Right renal cortex interstitium (tissue), 3 donors: ENCODE measurements around the gene NPFF. TPM values are rescaled to one million over a fixed set of nuclear protein-coding genes. Genes with fewer than 3 reads are reported as not detected.

Source experiments
- DNase-seq, 3 donors: peaks; one replicate each; pipeline ENCODE4 v3.0.0-alpha.2; 2013; ENCODE audit warnings: low read depth in 3 of 3, low spot score in 2 of 3
- polyA plus RNA-seq, 3 donors: library from polyadenylated mRNA; unstranded; fragments of 120-200 nt; gene quantifications; one replicate each; pipeline ENCODE4 v1.2.1, GENCODE V29; 2013; ENCODE audit not compliant: insufficient read length in 3 of 3

The NPFF gene
- polyA plus RNA-seq, 3 donors: 0.40 to 1.4 (median 0.61) TPM

DNA sequence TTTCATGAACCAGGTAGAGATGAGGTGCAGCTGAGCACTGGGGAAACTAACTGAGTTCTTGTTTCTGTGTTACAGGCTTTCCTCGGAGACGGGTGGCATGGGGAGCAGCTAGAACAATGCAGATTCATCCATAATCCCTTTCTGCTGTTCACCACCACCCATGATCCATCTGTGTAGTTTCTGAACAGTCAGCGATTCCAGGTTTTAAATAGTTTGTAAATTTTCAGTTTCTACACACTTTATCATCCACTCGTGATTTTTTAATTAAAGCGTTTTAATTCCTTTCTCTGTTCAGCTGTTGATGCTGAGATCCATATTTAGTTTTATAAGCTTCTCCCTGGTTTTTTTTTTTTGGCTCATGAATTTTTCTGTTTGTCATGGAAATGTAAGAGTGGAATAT lies 28.0 kb downstream of the NPFF start:
- no peak for DNase-seq

DNA sequence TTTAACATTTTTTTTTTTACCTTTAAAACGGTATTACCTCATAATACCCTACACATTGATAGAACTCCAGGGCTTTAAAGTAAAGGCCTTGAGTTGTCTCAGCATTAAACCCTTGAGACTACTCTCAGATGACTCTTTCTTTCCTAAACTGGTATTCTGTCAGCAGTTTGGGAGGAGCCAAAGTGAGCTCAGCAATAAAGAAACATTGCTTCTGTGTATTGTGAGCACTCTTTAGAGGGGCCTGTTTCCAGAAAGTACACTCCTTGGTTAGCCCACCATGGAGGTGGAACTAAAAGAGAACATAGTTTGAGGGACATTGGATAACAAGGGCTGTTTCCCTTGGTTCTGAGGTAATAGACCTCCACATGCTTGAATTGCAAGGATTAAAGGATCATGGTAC lies 28.4 kb downstream of the NPFF start:
- no peak for DNase-seq

- no peak for DNase-seq
These were observed 30.5 kb downstream of the NPFF start for GRCh38 chr12:53476769-53477209.

- DNase-seq: no peak
These were observed 32.5 kb downstream of the NPFF start for GRCh38 chr12:53474819-53475218.

DNA sequence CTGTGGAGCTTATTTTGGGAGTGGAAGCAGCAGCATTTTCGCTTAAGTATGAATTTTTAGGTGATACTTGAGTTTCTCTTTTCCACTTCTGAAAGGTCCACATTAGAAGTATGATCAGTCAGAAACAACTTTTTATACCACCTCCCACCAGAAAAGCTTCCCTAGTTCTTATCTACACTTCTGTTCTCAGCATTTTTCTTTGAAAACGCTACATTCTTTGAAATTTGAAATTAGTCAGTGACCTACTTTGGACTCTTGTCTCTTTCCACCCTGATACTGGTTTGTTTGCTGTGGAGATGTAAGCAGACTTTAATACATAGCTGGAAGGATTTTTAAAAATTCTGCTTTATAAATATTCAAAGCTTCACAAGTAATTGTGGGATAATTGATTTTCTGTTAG lies 33.2 kb downstream of the NPFF start:
- DNase-seq: no peak

GRCh38 chr12:53472056-53472582 lies 35.2 kb downstream of the NPFF start:
- DNase-seq: no peak

GRCh38 chr12:53468282-53468681 lies 39.0 kb downstream of the NPFF start:
- no peak for DNase-seq

- no peak for DNase-seq
These were observed 39.4 kb downstream of the NPFF start for GRCh38 chr12:53467880-53468279.

DNA sequence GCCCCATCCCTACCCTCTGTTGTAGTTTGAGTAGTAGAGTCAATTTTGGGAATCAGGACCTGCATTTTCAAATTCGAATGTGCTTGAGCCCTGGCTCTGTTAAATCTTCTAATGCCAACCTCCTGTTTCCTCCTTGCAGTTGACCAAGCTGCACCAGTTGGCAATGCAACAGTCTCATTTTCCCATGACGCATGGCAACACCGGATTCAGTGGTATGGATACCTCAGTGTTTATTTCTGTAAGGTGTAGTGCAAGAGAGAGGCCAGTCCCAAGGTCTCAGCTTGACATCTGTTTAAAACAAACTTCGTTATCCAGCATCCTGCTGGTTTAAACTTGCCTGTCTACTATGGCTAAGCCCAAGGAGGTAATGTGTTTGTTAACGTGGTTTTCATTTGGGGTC lies 40.2 kb downstream of the NPFF start:
- DNase-seq: no peak

DNA sequence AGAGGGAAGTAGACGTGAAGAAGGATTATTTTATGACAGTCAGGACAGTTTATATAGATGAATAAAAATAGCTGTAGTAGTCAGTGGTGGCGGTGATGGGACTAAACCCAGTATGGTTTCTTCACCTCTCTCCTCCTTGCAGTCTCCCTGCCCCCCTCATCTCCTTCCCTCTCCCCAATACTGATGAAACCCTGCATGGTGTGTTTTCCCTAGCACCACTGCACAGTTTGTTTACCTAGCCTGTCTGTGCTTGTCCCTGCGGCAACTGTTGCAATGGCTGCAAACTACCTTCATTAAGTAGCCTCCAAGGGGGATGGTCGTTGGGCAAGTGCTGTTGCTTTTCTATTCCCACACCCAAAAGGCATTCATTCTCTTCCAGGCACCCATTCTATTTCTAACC lies 40.6 kb downstream of the NPFF start:
- no peak for DNase-seq

GRCh38 chr12:53465679-53466078 lies 41.6 kb downstream of the NPFF start:
- no peak for DNase-seq

DNA sequence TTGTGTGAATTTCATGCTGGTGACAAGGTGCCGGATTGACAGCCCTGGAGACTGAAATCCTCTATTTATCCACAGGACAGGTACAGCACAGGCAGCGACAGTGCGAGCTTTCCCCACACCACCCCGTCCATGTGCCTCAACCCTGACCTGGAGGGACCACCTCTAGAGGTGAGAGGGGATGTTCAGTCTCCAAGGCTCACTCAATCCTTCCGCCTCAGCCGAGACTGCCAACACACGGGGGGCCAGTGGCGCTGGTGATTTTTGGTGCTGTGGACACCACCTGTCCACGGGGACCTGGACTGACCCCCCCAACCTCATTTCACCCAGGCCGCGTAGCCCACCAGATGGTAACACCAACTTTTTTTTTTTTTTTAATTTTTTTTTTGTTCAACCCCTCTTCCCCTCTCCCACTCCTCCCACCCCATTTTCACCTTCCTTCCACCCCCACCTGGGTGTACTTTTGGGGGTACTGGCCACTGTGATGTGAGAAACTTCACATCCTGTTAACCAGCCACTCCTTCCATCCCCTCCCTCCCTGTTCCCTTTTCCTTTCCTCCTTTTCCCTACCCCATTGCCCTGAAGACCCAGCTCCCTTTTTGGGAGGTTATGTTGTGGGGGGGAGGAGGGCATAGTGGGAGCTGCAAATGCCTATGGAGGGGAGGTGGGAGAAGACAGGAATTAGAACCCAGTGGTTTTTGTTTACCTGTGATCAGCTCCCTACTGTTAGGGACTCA lies 42.4 kb downstream of the NPFF start:
- no peak for DNase-seq

GRCh38 chr12:53463802-53464560 lies 43.3 kb downstream of the NPFF start:
- no peak for DNase-seq

DNA sequence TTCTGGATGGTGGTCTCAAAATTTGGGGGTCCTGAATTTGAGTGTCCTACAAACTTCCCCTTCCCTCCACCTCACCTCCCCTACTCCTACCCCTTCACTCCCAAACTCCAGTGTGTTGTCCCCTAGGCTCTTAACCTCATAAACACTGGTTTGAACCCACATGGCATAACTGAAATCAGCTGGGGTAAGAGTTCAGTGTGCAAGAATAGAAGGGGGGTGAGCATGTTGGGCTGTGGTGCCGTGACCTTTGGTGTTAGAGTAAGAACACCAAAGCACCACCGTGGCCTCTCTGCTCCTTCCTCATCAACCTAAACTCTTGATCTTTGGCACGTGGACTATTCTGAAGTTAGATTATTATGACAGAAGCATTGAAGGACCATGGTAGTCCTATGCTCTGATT lies 44.3 kb downstream of the NPFF start:
- DNase-seq: no peak

DNA sequence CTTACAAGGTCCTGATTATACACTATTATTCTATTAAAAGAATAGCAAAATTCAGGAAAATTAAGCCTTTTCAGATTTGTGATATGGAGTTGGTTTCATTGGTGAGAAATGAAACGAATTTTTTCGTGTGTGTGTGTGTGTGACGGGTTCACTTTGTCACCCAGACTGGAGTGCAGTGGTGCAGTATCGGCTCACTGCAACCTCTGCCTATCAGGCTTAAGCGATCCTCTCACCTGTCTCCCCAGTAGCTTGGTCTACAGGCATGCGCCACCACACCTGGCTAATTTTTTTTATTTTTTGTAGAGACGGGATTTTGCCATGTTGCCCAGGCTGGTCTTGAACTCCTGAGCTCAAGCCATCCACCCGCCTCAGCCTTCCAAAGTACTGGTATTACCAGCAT lies 45.7 kb downstream of the NPFF start:
- no peak for DNase-seq

DNA sequence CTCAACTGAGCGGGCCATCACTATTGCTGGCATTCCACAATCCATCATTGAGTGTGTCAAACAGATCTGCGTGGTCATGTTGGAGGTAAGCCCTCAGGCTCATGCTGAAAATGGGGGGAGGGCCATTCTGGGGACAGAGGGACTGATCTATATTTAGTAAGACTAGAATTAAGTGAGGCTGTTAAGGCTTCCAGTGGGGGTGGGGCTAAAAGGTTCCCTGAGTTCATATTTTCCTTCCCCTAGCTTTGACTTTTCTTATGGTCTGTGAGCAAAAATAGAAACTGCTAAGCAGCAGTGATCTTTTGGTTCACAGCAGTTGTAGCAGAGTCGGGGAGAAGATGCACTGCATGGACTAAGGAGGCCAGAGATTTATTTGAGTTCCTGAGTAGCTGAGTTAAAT lies 46.2 kb downstream of the NPFF start:
- DNase-seq: no peak

DNA sequence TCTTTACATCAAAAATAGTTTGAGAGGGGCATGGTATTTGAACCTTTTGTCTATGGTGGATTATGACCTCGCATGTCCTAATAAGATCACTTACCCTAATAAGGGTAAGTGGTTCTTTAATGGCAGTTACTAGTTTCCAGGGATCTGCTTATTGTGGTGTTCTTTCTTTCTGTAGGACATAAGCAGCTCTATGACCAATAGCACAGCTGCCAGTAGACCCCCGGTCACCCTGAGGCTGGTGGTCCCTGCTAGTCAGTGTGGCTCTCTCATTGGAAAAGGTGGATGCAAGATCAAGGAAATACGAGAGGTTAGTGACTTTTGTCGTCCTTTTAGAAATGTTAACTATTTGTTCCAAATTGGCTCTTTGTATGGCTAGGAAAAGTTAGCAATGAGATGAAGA lies 48.2 kb downstream of the NPFF start:
- no peak for DNase-seq

Other genes with a start within 250 kb of the NPFF start
- gene ESPL1, start 239.2 kb downstream of the NPFF start, polyA plus RNA-seq: 1 to 10 TPM; 8.0 to 9.4 (median 9.4) TPM
- gene PFDN5, start 211.9 kb downstream of the NPFF start, polyA plus RNA-seq: 100 to 1,000 TPM; 817 to 897 (median 885) TPM
- 10 to 100 TPM; 47.2 to 53.6 (median 48.8) TPM for gene MYG1, start 207.8 kb downstream of the NPFF start, polyA plus RNA-seq
- 10 to 100 TPM; 69.0 to 85.4 (median 72.3) TPM for gene AAAS, start 185.9 kb downstream of the NPFF start, polyA plus RNA-seq
- under 1 TPM; 0.10 to 0.32 (median 0.16) TPM for gene SP7, start 171.1 kb downstream of the NPFF start, polyA plus RNA-seq
- 10 to 100 TPM; 76.7 to 81.0 (median 77.6) TPM for gene SP1, start 127.3 kb downstream of the NPFF start, polyA plus RNA-seq
- under 1 TPM; 0.13 to 0.39 (median 0.22) TPM for gene AMHR2, start 83.6 kb downstream of the NPFF start, polyA plus RNA-seq
- 100 to 1,000 TPM; 189 to 212 (median 200) TPM for gene PRR13, start 65.8 kb downstream of the NPFF start, polyA plus RNA-seq
- 1,000 to 10,000 TPM; 1,108 to 1,139 (median 1,109) TPM for gene PCBP2, start 55.4 kb downstream of the NPFF start, polyA plus RNA-seq
- gene MAP3K12, start 8.0 kb downstream of the NPFF start, polyA plus RNA-seq: 10 to 100 TPM; 18.3 to 21.3 (median 19.6) TPM
- 10 to 100 TPM; 40.0 to 44.5 (median 42.7) TPM for gene TARBP2, start 6.2 kb downstream of the NPFF start, polyA plus RNA-seq
- gene ATF7, start 118.9 kb upstream of the NPFF start, polyA plus RNA-seq: 10 to 100 TPM; 38.8 to 47.9 (median 39.0) TPM
- gene ATP5MC2, start 168.6 kb upstream of the NPFF start, polyA plus RNA-seq: 100 to 1,000 TPM; 582 to 652 (median 624) TPM
- gene CALCOCO1, start 220.0 kb upstream of the NPFF start, polyA plus RNA-seq: 100 to 1,000 TPM; 124 to 126 (median 125) TPM
- gene CISTR, start 244.5 kb upstream of the NPFF start, polyA plus RNA-seq: under 1 TPM in 1 of 3 donors, not detected in 2; 0.23 TPM